ENCODE measurements around the gene DNAJC10. TPM values are rescaled to one million over a fixed set of nuclear protein-coding genes. Genes with fewer than 3 reads are reported as not detected.
"Not testable (repeated sequence)": the region's sequence is repeated elsewhere in the genome, so short reads cannot be mapped to it uniquely, and the experiment has no call there.

The DNAJC10 gene
- total RNA-seq, 1 donor from 2014 or later, result 141 TPM

GRCh38 chr2:182745061-182745460, 29.0 kb downstream of the DNAJC10 start:
- Mint-ChIP-seq H3K4me1 (no peaks in the 10 kb centered on the region), H3K27me3 (ENCODE audit: low read depth) (no peaks in the 10 kb centered on the region), H3K27ac (no peak overlapping the region), H3K36me3 (peaks cover 46% of the 10 kb centered on the region), H3K4me3 (no peak overlapping the region), H3K9me3 (peaks cover 4% of the 10 kb centered on the region)
- no peak for DNase-seq (ENCODE audit: low spot score in 2 of 2, unreplicated experiment in 2 of 2)
- no peak for TF ChIP-seq CTCF (IDR thresholded peaks at IDR 0.05; ENCODE audit: unreplicated experiment)

GRCh38 chr2:182745894-182746293, 29.8 kb downstream of the DNAJC10 start:
- not testable (repeated sequence) for H3K4me3 Mint-ChIP-seq; H3K9me3 Mint-ChIP-seq; DNase-seq (ENCODE audit: low spot score in 2 of 2, unreplicated experiment in 2 of 2); H3K27ac Mint-ChIP-seq; H3K27me3 Mint-ChIP-seq (ENCODE audit: low read depth); H3K4me1 Mint-ChIP-seq
- H3K36me3 Mint-ChIP-seq, result peaks cover 54% of the 10 kb centered on the region

GRCh38 chr2:182754231-182754630, 38.2 kb downstream of the DNAJC10 start:
- Mint-ChIP-seq H3K36me3 (peaks cover 41% of the 10 kb centered on the region), H3K27me3 (ENCODE audit: low read depth) (no peaks in the 10 kb centered on the region), H3K9me3 (no peaks in the 10 kb centered on the region), H3K4me3 (no peak overlapping the region), H3K27ac (no peak overlapping the region), H3K4me1 (no peaks in the 10 kb centered on the region)
- DNase-seq (ENCODE audit: low spot score in 2 of 2, unreplicated experiment in 2 of 2), result no peak
- no peak for TF ChIP-seq CTCF (IDR thresholded peaks at IDR 0.05; ENCODE audit: unreplicated experiment)

GRCh38 chr2:182758379-182758778, 42.3 kb downstream of the DNAJC10 start:
- Mint-ChIP-seq H3K9me3 (no peaks in the 10 kb centered on the region), H3K36me3 (peaks cover 16% of the 10 kb centered on the region), H3K4me1 (no peaks in the 10 kb centered on the region), H3K4me3 (no peak overlapping the region), H3K27ac (no peak overlapping the region), H3K27me3 (ENCODE audit: low read depth) (no peaks in the 10 kb centered on the region)
- no peak for DNase-seq (ENCODE audit: low spot score in 2 of 2, unreplicated experiment in 2 of 2)
- no peak for TF ChIP-seq CTCF (IDR thresholded peaks at IDR 0.05; ENCODE audit: unreplicated experiment)

DNA sequence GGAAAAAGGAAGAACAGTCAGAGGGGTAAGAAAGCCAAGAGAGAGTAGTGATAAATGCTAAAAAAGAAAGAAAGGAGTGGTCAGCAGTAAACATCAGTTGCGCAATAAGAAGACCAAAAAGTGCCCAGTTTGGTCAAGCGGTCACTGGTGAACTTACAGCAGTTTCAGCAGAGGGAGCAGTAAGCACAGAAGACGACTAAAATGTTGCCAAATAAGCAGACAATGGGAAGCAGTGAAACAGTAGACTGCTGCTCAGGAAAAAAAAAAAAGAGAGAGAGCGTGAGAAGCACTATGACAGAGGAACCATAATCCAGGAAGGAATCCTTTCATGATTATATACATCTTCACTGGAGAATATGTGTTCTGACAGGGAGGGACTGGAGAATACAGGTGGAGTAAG, 45.8 kb downstream of the DNAJC10 start:
- Mint-ChIP-seq H3K9me3 (no peaks in the 10 kb centered on the region), H3K27me3 (ENCODE audit: low read depth) (no peaks in the 10 kb centered on the region), H3K4me3 (no peak overlapping the region), H3K4me1 (no peaks in the 10 kb centered on the region), H3K36me3 (peaks cover 9% of the 10 kb centered on the region), H3K27ac (peak overlapping the region; percentile 48)
- DNase-seq (ENCODE audit: low spot score in 2 of 2, unreplicated experiment in 2 of 2), result no peak
- TF ChIP-seq CTCF (IDR thresholded peaks at IDR 0.05; ENCODE audit: unreplicated experiment), result no peak

- peak; percentile 45 for TF ChIP-seq CTCF (IDR thresholded peaks at IDR 0.05; ENCODE audit: unreplicated experiment)
- H3K27ac Mint-ChIP-seq, result no peak overlapping the region
- H3K4me3 Mint-ChIP-seq, result no peak overlapping the region
- no peaks in the 10 kb centered on the region for H3K4me1 Mint-ChIP-seq
- H3K9me3 Mint-ChIP-seq, result no peaks in the 10 kb centered on the region
- no peaks in the 10 kb centered on the region for H3K27me3 Mint-ChIP-seq (ENCODE audit: low read depth)
- no peak for DNase-seq (ENCODE audit: low spot score in 2 of 2, unreplicated experiment in 2 of 2)
- H3K36me3 Mint-ChIP-seq, result peaks cover 10% of the 10 kb centered on the region
Observed at GRCh38 chr2:182763311-182763912, 47.4 kb downstream of the DNAJC10 start.
